HG02763 (cell line): ENCODE results near the gene MAN1A2.
"Not testable (repeated sequence)": the region's sequence is repeated elsewhere in the genome, so short reads cannot be mapped to it uniquely, and the experiment has no call there.

Experiments
- ATAC-seq: cut with Tn5 transposase; IDR thresholded peaks from one replicate; pipeline ENCODE4 v1.9.1; 2021; ENCODE audit warnings: mild to moderate bottlenecking, moderate library complexity; ENCODE audit not compliant: unreplicated experiment

The MAN1A2 gene

GRCh38 chr1:117367046-117368025, at the start of gene MAN1A2:
Gene MAN1A2 (plus strand): TSS chr1:117367449. CDS start chr1:117368184, 735 bp downstream.
- peak; percentile 68 for ATAC-seq

DNA sequence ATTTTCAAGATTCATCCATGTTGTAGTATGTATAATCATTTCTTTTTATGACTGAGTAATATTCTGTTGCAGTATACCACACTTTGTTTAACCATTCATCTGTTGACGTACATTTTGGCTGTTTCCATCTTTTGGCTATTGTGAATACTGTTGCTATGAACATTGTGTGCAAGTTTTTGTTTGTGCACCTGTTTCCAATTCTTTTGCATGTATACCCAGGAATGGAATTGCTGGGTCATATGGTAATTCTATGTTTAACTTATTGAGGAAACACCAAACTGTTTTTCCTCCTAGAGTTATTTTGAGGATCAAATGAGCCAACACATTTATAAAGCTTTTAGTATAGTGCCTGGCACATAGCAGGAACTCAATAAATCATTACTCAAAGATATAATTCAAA, 49.2 kb upstream of the MAN1A2 start:
- no peak for ATAC-seq

DNA sequence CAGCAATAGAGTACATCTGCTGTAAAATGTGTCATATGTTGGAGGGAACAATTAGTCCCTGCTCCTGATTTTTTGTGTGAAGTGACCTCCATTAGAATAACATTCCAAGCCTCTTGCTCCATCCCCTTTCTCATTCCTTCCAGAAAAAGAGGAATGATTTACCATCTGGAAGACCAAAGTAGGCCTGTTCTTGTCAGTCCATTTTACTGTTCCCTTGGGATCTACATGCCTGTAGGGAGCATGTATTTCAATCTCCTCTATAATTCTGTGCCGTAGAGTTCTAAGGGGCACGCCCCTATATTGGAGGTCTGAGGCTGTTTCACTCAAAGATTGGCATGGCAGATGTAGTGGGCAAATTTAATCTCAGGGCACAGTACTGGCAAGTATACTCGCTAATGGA, 48.8 kb upstream of the MAN1A2 start:
- ATAC-seq = no peak

GRCh38 chr1:117320515-117320914, 46.7 kb upstream of the MAN1A2 start:
- no peak for ATAC-seq

DNA sequence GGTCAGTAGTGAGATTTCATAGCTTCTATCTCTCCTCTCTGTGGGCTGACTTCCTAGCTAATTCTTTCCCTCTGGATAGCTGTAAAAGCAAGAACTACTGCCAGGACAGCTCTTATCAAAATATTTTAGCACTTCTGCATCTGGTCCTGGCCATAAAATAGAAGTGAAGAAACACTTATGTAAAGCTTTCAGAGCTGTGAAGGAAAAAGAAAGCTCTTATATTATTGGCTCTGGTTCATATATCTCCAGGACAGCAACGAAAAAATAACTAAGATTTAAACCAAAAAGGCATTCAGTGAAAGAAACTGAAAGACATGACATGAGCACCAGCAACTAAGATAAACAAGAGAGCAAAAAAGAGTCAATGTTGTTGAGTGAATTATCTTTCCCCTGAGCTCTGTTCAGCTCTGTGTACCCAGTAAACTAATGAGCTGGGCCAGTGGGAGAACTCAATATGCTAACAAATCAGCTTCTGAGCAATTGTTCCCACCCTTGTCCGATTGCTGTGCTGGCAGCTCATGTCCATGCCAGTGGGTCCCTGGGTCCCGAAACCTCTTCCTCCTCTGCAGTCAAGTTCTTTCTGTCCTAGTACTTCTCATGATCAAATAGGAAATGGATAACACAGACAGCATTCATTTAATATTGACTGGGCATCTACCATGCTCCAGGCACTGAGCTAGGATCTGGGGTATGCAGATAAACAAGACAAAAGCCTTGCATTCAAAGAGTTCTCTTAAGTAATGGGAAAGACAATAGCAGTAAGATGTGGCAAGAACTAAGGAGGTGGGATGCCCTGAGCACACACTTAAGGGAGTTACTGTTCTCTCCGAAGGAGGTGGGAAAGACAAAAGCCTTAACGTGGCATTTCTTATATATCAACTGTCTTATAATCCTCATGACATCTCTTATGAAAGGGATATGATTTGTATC, 45.3 kb upstream of the MAN1A2 start:
- no peak for ATAC-seq

DNA sequence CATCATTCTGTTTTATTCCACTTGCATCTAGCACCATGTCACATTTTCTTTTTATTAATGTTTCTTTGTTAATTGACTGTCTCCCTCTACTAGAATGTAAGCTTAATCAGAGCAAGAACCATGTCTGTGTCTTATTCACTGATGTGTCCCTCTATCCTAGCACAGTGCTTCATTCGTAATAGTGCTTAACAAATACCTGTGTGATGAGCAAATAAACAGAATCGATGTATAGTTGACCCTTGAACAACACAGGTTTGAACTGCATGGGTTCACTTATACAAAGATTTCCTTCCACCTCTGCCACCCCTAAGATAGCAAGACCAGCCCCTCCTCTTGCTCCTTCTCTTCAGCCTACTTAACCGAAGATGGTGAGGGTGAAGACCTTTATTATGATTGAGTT, 42.9 kb upstream of the MAN1A2 start:
- ATAC-seq = no peak

- ATAC-seq = not testable (repeated sequence)
Observed at GRCh38 chr1:117326035-117326434, 41.2 kb upstream of the MAN1A2 start.

GRCh38 chr1:117327011-117327410, 40.2 kb upstream of the MAN1A2 start:
- no peak for ATAC-seq

DNA sequence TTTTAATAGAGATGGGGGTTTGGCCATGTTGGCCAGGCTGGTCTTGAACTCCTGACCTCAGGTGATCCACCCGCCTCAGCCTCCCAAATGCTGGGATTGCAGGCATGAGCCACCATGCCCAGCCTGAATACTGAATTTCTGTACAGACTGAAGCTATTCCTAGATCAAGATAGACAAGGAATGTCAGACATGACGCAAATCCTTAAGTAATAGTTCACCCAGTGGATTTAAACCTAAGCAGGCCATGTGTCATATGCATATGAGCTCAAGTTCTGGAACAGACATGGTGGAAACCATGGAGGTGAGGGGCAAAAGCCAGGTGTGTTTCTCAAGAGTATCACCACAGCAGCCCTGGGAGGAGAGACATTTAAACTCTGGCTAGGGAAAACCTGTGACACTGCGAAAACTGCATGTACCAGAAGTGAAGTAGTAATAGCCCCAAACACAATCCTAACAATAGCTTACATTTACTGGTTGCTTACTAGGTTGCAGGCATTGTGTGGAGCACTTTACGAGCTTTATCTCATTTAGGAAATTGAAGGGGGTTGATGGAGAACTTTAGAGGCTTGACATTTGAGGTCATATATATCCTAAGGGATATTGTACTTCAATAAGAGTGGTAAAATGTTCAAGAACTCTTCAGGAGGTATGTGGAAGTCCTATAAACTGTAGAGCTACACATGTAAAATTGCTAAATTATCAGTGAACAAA, 31.7 kb upstream of the MAN1A2 start:
- no peak for ATAC-seq

GRCh38 chr1:117336088-117336817, 31.0 kb upstream of the MAN1A2 start:
- ATAC-seq = no peak

- ATAC-seq = no peak
Observed at GRCh38 chr1:117339866-117340700, 27.2 kb upstream of the MAN1A2 start.

DNA sequence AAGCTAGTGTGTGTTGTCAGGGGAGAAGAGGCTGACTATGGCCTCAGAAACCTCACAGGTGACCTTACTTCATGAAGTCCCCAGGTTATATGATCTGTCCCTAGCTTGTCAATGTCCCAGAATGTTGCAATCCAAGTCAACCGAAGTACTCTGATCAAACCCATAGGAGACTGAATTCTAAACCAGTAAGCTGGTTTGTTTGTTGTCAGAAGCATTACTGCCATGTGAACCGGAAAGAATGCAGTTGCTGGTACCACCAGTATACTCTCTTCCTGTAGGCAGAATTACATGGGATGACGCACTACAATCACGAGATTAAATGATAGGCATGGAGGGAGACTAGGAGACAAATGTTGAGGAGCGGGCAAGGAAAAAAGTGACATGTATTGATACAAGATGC, 26.1 kb upstream of the MAN1A2 start:
- ATAC-seq = no peak

- ATAC-seq = no peak
Observed at GRCh38 chr1:117342397-117342796, 24.9 kb upstream of the MAN1A2 start.

GRCh38 chr1:117346206-117346928, 20.9 kb upstream of the MAN1A2 start:
- ATAC-seq = no peak

GRCh38 chr1:117347907-117348306, 19.3 kb upstream of the MAN1A2 start:
- no peak for ATAC-seq

DNA sequence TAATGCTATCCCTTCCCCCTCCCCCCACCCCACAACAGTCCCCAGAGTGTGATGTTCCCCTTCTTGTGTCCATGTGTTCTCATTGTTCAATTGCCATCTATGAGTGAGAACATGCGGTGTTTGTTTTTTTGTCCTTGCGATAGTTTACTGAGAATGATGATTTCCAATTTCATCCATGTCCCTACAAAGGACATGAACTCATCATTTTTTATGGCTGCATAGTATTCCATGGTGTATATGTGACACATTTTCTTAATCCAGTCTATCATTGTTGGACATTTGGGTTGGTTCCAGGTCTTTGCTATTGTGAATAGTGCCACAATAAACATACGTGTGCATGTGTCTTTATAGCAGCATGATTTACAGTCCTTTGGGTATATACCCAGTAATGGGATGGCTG, 14.6 kb upstream of the MAN1A2 start:
- not testable (repeated sequence) for ATAC-seq

DNA sequence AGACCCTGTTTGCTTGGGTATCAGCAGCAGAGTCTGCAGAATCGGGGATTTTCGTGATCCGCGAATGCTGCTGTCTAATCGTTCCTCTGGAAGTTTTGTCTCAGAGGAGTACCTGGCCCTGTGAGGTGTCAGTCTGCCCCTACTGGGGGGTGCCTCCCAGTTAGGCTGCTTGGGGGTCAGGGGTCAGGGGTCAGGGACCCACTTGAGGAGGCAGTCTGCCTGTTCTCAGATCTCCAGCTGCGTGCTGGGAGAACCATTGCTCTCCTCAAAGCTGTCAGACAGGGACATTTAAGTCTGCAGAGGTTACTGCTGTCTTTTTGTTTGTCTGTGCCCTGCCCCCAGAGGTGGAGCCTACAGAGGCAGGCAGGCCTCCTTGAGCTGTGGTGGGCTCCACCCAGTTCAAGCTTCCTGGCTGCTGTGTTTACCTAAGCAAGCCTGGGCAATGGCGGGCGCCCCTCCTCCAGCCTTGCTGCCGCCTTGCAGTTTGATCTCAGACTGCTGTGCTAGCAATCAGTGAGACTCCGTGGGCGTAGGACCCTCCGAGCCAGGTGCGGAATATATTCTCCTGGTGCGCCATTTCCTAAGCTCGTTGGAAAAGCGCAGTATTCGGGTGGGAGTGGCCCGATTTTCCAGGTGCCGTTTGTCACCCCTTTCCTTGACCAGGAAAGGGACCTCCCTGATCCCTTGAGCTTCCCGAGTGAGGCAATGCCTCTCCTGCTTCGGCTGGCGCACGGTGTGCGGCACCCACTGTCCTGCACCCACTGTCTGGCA, 9.2 kb upstream of the MAN1A2 start:
- not testable (repeated sequence) for ATAC-seq

DNA sequence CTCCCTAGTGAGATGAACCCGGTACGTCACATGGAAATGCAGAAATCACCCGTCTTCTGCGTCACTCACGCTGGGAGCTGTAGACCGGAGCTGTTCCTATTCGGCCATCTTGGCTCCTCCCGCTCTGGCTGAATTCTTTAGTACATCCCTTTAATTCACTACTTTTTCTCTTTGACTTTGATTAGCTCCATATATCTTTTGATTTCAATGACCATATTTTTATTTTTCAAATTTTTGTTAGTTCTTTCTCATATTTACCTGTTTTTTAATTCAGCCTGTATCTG, 8.7 kb upstream of the MAN1A2 start:
- not testable (repeated sequence) for ATAC-seq
